Measurements from ENCODE around the gene CMTM2. TPM values are rescaled to one million over a fixed set of nuclear protein-coding genes. Genes with fewer than 3 reads are reported as not detected.
"Not testable (repeated sequence)": the region's sequence is repeated elsewhere in the genome, so short reads cannot be mapped to it uniquely, and the experiment has no call there.

CMTM2 gene
- total RNA-seq, 8 experiments from 2014 or later, result 0.63 to 1.1 (median 0.90) TPM; not detected in 5

DNA sequence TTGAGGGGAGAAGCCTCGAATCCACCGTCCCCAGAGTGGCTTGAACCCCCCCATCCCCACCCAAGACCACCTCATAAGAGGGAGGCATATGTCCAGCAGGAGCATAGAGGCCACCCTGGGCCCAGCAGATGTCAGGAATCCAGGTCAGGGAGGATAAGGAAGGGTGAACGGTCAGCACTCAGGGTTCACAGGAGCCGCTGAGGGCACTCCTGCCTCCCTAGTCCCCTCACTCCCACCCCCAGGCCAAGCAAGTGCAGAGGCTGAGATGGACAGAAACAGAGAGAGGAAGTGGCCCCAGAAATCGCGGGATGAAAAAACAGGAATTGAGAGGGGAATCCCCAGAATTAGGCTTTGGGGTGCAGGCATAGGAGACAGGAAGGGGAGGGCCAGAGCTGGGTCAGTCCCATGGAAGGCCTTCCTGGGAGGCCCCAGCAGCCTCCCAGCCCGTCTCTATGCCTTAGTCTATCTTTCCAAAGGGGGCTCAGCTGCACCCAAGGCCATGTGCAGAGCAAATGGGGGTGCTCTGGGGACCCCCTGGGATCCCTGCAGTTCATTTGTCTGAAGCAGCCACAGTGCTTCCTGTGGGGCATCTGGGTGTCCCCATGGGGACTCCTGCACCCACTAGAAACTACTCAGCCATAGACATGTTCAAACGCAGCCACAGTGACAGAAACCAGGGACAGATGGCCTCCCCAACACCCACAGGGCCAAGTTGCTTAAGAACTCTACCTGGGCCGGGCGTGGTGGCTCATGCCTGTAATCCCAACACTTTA is 26.9 kb downstream of the CMTM2 start:
- H3K27ac ChIP-seq, result no peak overlapping the region
- peak overlapping the region in 4 of 5 donors; percentile 84 to 98 (median 91) for H3K4me3 ChIP-seq
- ATAC-seq (replicated peaks in 6 of 8), result no peak
- H3K4me1 ChIP-seq (replicated peaks in 1 of 2), result peaks cover 0 to 9% of the 10 kb centered on the region in 2 donors
- 81 to 100% (median 91%) methylated on average over 1 to 3 of the region's 10 CpGs; no CpG with 5 or more reads in 6 of the 10 experiments for WGBS, 10 experiments
- in situ Hi-C loops (cut with MboI; ENCODE audit: low pct_unique_long_range_greater_than_20kb in 2 of 9, low sequenced_read_pairs in 9 of 9, unreplicated experiment in 9 of 9), result loop anchor here in 1 of 9 experiments (25.0 kb wide), 1 partner anchor 256 kb away; no protein-coding TSS in a partner anchor

DNA sequence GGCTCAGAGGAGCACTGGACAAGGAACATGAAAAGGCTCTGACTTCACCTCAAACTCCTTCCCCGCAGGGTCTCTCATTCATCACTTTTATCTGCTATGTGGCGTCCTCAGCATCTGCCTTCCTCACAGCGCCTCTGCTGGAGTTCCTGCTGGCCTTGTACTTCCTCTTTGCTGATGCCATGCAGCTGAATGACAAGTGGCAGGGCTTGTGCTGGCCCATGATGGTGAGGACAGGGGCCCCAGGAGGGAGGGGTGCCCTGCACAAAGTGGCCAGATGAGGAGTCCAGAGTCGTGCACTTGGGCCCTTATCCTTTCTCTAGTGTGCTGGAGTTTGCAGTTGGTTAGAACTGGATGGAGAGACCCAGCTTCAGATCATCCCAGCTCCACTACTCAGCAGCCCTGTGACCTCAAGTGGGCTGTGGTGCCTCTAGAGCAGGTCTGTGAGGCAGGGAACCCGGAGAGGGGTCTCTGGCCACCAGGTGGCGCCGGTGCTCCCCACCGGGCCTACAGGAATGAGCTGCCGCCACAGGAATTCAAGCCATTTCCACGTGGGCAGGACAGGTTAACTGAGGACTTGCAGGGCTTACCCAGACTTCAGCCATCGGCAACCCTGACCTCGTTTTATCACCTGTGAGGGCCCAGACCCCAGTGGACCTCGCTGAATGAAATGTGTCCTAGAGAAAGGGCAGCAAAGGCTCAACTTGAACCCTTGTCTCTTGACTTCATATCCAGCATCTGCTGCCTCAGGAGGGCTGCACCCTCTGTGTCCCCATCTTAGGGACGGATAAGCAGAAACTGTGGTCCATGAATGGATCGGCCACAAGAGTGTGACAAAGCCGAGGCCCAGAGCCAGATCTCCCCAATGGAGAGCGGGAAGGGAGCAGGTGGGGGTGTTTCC is 29.2 kb downstream of the CMTM2 start:
- 0 to 40% (median 4%) methylated on average over 1 to 11 of the region's 17 CpGs; no CpG with 5 or more reads in 4 of the 10 experiments for WGBS, 10 experiments
- ATAC-seq (replicated peaks in 6 of 8), result peak; percentile 40 to 55 (median 48)
- in situ Hi-C loops (cut with MboI; ENCODE audit: low pct_unique_long_range_greater_than_20kb in 2 of 9, low sequenced_read_pairs in 9 of 9, unreplicated experiment in 9 of 9), result loop anchor here in 1 of 9 experiments (25.0 kb wide), 1 partner anchor 254 kb away; no protein-coding TSS in a partner anchor
- H3K27ac ChIP-seq, result no peak overlapping the region
- no peak overlapping the region for H3K4me3 ChIP-seq
- peaks cover 0 to 8% of the 10 kb centered on the region in 2 donors for H3K4me1 ChIP-seq (replicated peaks in 1 of 2)

GRCh38 chr16:66609139-66609510 is 29.9 kb downstream of the CMTM2 start:
- WGBS, 10 experiments, result 100% methylated on average over 1 of the region's 12 CpGs; no CpG with 5 or more reads in 9 of the 10 experiments
- Histone ChIP-seq H3K4me3 (no peak overlapping the region), H3K27ac (no peak overlapping the region), H3K4me1 (replicated peaks in 1 of 2) (peaks cover 0 to 4% of the 10 kb centered on the region in 2 donors)
- no peak for ATAC-seq (replicated peaks in 6 of 8)
- in situ Hi-C loops (cut with MboI; ENCODE audit: low pct_unique_long_range_greater_than_20kb in 2 of 9, low sequenced_read_pairs in 9 of 9, unreplicated experiment in 9 of 9), result loop anchor here in 1 of 9 experiments (25.0 kb wide), 1 partner anchor 253 kb away; no protein-coding TSS in a partner anchor

DNA sequence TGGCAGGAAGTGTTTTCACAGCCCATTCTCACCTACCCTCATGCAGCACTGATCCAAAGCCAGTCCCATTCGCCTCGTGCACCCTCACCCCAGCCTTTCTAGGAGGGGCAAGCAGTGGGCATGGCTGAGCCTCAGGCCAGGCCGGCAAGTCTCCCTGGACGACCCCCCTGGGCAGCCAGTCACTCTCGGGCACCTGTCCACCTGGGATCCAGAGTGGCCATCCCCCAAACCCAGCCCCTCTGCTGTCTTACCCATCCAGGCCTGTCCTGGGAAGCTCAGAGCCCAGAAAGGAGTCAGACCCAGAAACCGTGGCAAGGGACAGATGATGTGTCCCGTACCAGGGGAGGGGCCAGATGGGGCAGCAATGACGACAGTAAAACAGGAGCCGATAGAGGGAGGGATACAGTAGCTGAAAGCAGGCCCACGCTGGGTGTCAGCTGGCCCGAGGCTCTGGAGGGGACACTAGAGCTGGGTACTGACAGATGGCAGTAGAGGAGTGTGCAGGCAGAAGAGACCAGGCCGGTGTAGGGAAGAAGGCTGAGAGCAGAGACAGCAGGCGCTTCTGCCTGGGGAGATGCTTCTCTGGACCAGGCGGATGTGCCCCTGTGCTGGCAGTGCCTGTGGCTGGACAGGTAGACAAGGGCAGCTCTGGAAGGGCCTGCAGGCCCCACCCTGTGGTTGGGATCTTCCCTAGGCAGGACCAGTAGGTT is 31.0 kb downstream of the CMTM2 start:
- H3K27ac ChIP-seq, result no peak overlapping the region

DNA sequence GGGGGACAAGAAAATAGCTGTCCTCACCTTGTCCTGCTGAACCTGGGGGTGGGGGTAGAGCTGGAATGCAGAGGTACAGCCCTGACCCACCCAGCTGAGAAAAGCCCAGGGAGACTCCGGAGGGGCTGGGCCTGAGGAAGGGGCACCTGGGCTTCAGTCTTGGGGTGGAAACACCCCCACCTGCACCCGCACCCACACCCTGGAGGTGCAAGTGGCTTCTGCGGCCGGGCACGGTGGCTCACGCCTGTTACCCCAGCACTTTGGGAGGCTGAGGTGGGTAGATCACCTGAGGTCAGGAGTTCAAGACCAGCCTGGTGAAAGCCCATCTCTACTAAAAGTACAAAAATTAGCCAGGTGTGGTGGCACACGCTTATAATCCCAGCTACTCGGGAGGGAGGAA is 32.6 kb downstream of the CMTM2 start:
- not testable (repeated sequence) for ATAC-seq (replicated peaks in 6 of 8); H3K4me1 ChIP-seq (replicated peaks in 1 of 2); H3K4me3 ChIP-seq; H3K27ac ChIP-seq
- 70 to 100% (median 95%) methylated on average over 1 to 4 of the region's 8 CpGs; no CpG with 5 or more reads in 6 of the 10 experiments for WGBS, 10 experiments
- in situ Hi-C loops (cut with MboI; ENCODE audit: low pct_unique_long_range_greater_than_20kb in 2 of 9, low sequenced_read_pairs in 9 of 9, unreplicated experiment in 9 of 9), result loop anchor here in 1 of 9 experiments (25.0 kb wide), 1 partner anchor 250 kb away; no protein-coding TSS in a partner anchor

More for the DNA sequence above, 31.0 kb downstream of the CMTM2 start:
- ATAC-seq (replicated peaks in 6 of 8), result no peak
- Histone ChIP-seq H3K4me3 (no peak overlapping the region), H3K4me1 (replicated peaks in 1 of 2) (peaks cover 0 to 4% of the 10 kb centered on the region in 2 donors)
- in situ Hi-C loops (cut with MboI; ENCODE audit: low pct_unique_long_range_greater_than_20kb in 2 of 9, low sequenced_read_pairs in 9 of 9, unreplicated experiment in 9 of 9), result loop anchor here in 1 of 9 experiments (25.0 kb wide), 1 partner anchor 252 kb away; no protein-coding TSS in a partner anchor
- 88 to 100% (median 92%) methylated on average over 1 to 11 of the region's 14 CpGs; no CpG with 5 or more reads in 5 of the 10 experiments for WGBS, 10 experiments

DNA sequence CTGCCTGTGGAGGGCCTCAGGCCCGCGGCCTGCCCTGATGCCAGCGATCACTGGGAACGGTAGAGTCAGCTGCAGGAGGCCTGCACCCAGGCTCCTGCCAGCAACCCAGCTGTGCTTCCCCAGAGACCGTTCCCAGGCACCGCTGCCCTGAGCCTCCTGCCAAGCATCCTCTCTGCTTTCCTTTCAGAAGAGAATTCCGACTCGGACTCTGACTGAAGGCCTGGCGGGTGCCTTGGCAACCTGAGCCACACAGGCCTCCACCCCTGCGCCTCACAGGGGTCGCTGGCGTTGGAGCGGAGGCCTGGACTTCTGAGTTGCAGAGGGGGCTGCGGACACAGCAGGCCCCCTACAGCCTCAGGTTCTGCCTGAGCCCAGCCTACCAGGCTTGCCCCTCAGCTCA is 33.2 kb downstream of the CMTM2 start:
- no peak overlapping the region for H3K27ac ChIP-seq
- ATAC-seq (replicated peaks in 6 of 8), result peak in 1 of 8 experiments; percentile 72
- in situ Hi-C loops (cut with MboI; ENCODE audit: low pct_unique_long_range_greater_than_20kb in 2 of 9, low sequenced_read_pairs in 9 of 9, unreplicated experiment in 9 of 9), result loop anchor here in 1 of 9 experiments (25.0 kb wide), 1 partner anchor 250 kb away; no protein-coding TSS in a partner anchor
- peaks cover 0 to 4% of the 10 kb centered on the region in 2 donors for H3K4me1 ChIP-seq (replicated peaks in 1 of 2)
- WGBS, 10 experiments, result 67 to 100% (median 93%) methylated on average over 1 to 6 of the region's 14 CpGs; no CpG with 5 or more reads in 2 of the 10 experiments
- no peak overlapping the region for H3K4me3 ChIP-seq

DNA sequence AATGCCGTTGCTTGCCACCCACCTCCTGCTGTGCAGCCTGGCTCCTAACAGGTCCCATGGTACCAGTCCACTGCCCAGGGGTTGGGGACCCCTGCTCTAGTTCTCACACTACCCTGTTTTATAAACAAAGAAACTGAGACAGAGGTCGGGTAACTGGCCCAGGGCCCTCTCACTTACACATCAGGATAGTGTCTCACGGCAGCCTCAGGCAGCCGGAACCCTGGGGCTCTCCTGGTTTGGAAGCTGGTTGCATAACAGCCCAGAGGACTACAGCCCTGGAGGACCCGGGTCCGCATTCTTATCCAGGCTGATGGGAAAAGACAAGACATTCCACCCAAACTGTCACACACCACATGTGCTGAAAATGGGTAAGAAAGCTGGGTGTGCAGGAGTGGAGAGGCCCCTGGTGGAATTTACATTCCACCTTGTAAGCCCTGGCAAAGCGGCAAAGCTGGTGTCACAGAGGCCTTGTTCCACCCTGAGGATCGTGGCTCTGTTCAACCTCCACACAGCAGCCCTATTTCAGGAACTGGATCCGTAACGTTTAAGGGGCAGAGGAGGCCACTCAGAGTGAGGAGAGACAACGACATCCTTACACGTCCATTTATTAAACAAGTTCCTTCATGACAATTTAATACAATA is 35.0 kb downstream of the CMTM2 start:
- Histone ChIP-seq H3K4me1 (replicated peaks in 1 of 2) (peaks cover 0 to 1% of the 10 kb centered on the region in 2 donors), H3K27ac (no peak overlapping the region), H3K4me3 (no peak overlapping the region)
- in situ Hi-C loops (cut with MboI; ENCODE audit: low pct_unique_long_range_greater_than_20kb in 2 of 9, low sequenced_read_pairs in 9 of 9, unreplicated experiment in 9 of 9), result loop anchor here in 1 of 9 experiments (25.0 kb wide), 1 partner anchor 248 kb away; no protein-coding TSS in a partner anchor
- no peak for ATAC-seq (replicated peaks in 6 of 8)
- WGBS, 10 experiments, result 79 to 100% (median 93%) methylated on average over 1 to 9 of the region's 12 CpGs

GRCh38 chr16:66616169-66616568 is 36.9 kb downstream of the CMTM2 start:
- Histone ChIP-seq H3K4me3 (no peak overlapping the region), H3K4me1 (replicated peaks in 1 of 2) (peaks cover 0 to 14% of the 10 kb centered on the region in 2 donors), H3K27ac (no peak overlapping the region)
- in situ Hi-C loops (cut with MboI; ENCODE audit: low pct_unique_long_range_greater_than_20kb in 2 of 9, low sequenced_read_pairs in 9 of 9, unreplicated experiment in 9 of 9), result loop anchor here in 1 of 9 experiments (25.0 kb wide), 1 partner anchor 246 kb away; no protein-coding TSS in a partner anchor
- no peak for ATAC-seq (replicated peaks in 6 of 8)
- 87 to 100% (median 99%) methylated on average over 2 to 4 of the region's 4 CpGs; no CpG with 5 or more reads in 2 of the 10 experiments for WGBS, 10 experiments

DNA sequence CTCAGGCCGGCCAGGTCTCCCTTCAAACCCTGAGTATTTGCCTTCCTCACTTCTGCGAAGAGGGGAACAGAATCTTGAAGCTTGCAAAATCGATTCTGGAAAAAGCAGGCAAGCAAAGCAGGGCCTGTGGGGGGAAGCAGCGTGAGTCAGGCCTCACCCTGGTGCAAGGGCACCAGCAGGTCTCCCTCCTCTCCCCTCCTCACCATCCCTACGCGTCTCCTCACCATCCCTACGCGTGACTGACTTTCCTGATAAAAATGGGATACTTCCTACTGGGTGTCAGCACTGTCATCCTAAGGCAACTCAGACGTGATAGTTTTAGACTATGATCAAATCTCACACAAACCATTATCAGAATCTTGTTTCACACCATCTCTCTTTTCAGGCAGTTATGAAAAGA is 37.3 kb downstream of the CMTM2 start:
- no peak overlapping the region for H3K27ac ChIP-seq
- peak in 1 of 8 experiments; percentile 2 for ATAC-seq (replicated peaks in 6 of 8)
- WGBS, 10 experiments, result 43 to 83% (median 71%) methylated on average over 2 to 9 of the region's 9 CpGs; no CpG with 5 or more reads in 4 of the 10 experiments
- H3K4me1 ChIP-seq (replicated peaks in 1 of 2), result peaks cover 0 to 14% of the 10 kb centered on the region in 2 donors
- no peak overlapping the region for H3K4me3 ChIP-seq
- in situ Hi-C loops (cut with MboI; ENCODE audit: low pct_unique_long_range_greater_than_20kb in 2 of 9, low sequenced_read_pairs in 9 of 9, unreplicated experiment in 9 of 9), result loop anchor here in 1 of 9 experiments (25.0 kb wide), 1 partner anchor 246 kb away; no protein-coding TSS in a partner anchor

- no peak for ATAC-seq (replicated peaks in 6 of 8)
- H3K4me1 ChIP-seq (replicated peaks in 1 of 2), result peaks cover 0 to 14% of the 10 kb centered on the region in 2 donors
- in situ Hi-C loops (cut with MboI; ENCODE audit: low pct_unique_long_range_greater_than_20kb in 2 of 9, low sequenced_read_pairs in 9 of 9, unreplicated experiment in 9 of 9), result loop anchor here in 1 of 9 experiments (25.0 kb wide), 1 partner anchor 245 kb away; no protein-coding TSS in a partner anchor
- H3K27ac ChIP-seq, result no peak overlapping the region
- 83 to 100% (median 96%) methylated on average over 1 to 2 of the region's 2 CpGs for WGBS, 10 experiments
- no peak overlapping the region for H3K4me3 ChIP-seq
These were observed 37.8 kb downstream of the CMTM2 start for GRCh38 chr16:66617010-66617434.

DNA sequence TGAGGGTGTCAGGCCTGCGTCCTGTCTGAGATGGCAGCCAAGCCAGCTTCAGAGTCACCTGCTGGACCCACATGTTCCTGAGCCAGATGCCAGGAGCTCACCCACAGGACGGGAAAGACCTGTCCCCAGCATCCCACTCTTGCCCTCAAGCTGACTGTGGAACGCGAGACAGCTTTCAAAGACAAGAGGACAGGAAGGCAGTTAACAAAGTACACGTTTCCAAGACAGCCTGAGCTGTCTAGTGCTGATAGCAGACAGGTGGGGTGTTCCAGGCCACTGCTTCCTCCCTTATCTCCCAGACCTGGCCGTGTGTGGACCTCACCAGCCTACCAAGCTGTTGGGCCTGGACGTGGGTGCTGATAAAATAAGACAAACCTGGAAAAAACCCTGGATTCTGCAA is 38.5 kb downstream of the CMTM2 start:
- no peak overlapping the region for H3K4me3 ChIP-seq
- in situ Hi-C loops (cut with MboI; ENCODE audit: low pct_unique_long_range_greater_than_20kb in 2 of 9, low sequenced_read_pairs in 9 of 9, unreplicated experiment in 9 of 9), result loop anchor here in 1 of 9 experiments (25.0 kb wide), 1 partner anchor 245 kb away; no protein-coding TSS in a partner anchor
- WGBS, 10 experiments, result 79 to 100% (median 87%) methylated on average over 1 to 6 of the region's 7 CpGs; no CpG with 5 or more reads in 3 of the 10 experiments
- H3K27ac ChIP-seq, result no peak overlapping the region
- peaks cover 0 to 14% of the 10 kb centered on the region in 2 donors for H3K4me1 ChIP-seq (replicated peaks in 1 of 2)
- no peak for ATAC-seq (replicated peaks in 6 of 8)
